Activated T-cell treated with anti-CD3 and anti-CD28 coated beads, Interleukin-2, amount 50 U/mL, for 24 hours (primary cell): ENCODE data around the gene HCN3.

Source experiments
- DNase-seq: peaks from one replicate; pipeline ENCODE4 v3.0.0-alpha.2; 2020
- H3K27ac Mint-ChIP-seq: 2 replicates; pipeline ENCODE4 v1.8.0; 2020; ENCODE audit warnings: mild to moderate bottlenecking, mixed read lengths
- H3K27me3 Mint-ChIP-seq: 2 replicates; pipeline ENCODE4 v1.8.0; 2020; ENCODE audit warnings: mixed read lengths
- H3K36me3 Mint-ChIP-seq: 2 replicates; pipeline ENCODE4 v1.8.0; 2020; ENCODE audit warnings: low read depth, mixed read lengths
- H3K4me1 Mint-ChIP-seq: 2 replicates; pipeline ENCODE4 v1.8.0; 2020; ENCODE audit warnings: low read depth, mixed read lengths
- H3K4me3 Mint-ChIP-seq: 2 replicates; pipeline ENCODE4 v1.8.0; 2020; ENCODE audit warnings: mild to moderate bottlenecking, moderate library complexity, mixed read lengths
- H3K9me3 Mint-ChIP-seq: 2 replicates; pipeline ENCODE4 v1.8.0; 2020; ENCODE audit warnings: mixed read lengths

Gene HCN3

DNA sequence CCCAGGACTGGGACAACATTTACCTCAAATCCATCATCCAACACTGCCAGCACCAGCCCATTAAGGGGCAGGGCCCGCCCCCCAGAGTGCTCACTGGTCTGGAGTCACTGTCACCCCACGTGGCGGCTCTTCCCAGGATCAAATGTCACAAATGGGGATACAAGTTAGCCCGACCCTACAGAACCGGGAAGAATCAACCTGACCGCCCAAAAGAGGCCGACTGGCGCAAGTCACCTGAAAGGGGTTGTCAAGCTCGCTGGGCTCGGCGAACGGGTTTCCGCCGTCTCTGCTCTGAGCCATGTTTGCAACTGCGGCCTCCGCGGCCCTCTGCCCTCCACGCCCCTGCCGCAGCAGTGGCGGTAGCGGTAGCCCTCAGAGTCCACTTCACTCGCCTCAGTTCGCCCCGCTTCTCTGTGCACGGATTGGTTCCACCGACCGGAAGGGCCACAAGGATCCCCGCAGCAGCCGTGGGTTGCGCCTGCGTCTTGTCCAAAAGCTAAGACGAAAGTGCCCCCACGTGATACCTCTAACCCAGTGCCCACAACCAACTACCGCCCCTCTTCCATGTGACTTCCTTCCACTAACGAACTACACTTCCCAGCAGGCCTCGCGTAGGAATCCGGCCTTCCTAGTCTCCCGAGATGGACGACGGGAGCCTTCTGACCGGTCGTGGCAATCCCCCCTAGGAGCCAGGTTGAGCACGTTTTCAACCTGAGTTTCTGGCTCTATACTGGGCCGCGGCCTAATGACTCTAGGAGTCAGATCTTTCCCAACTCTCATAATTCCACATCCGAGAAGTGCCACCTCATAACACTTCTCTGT is 15.2 kb upstream of the HCN3 start, which contains the start of gene SCAMP3:
TSS of gene SCAMP3 (minus strand) at position 509 of the 822 bp plus-strand sequence. CDS start at position 300, 209 bp downstream.
- Mint-ChIP-seq H3K27ac (peak within 1 kb of the TSS; percentile 98), H3K4me3 (peak within 1 kb of the TSS; percentile 98), H3K27me3 (no peaks in the 10 kb centered on the region), H3K4me1 (peaks cover 37% of the 10 kb centered on the region), H3K9me3 (no peaks in the 10 kb centered on the region), H3K36me3 (peaks cover 97% of the 10 kb centered on the region)
- DNase-seq = peak; percentile 87

GRCh38 chr1:155263067-155263466 is 14.2 kb upstream of the HCN3 start:
- Mint-ChIP-seq H3K27me3 (no peaks in the 10 kb centered on the region), H3K36me3 (peaks cover 98% of the 10 kb centered on the region), H3K27ac (peak overlapping the region; percentile 98), H3K4me3 (peak overlapping the region; percentile 98), H3K9me3 (no peaks in the 10 kb centered on the region), H3K4me1 (peaks cover 36% of the 10 kb centered on the region)
- no peak for DNase-seq

GRCh38 chr1:155266553-155266952 is 10.7 kb upstream of the HCN3 start:
- Mint-ChIP-seq H3K4me3 (no peak overlapping the region), H3K27me3 (no peaks in the 10 kb centered on the region), H3K9me3 (no peaks in the 10 kb centered on the region), H3K36me3 (peaks cover 96% of the 10 kb centered on the region), H3K4me1 (peaks cover 27% of the 10 kb centered on the region), H3K27ac (peak overlapping the region; percentile 2)
- no peak for DNase-seq

GRCh38 chr1:155267373-155267772 is 9.9 kb upstream of the HCN3 start:
- no peak for DNase-seq
- no peak overlapping the region for H3K27ac Mint-ChIP-seq
- peaks cover 28% of the 10 kb centered on the region for H3K4me1 Mint-ChIP-seq
- H3K9me3 Mint-ChIP-seq = no peaks in the 10 kb centered on the region
- H3K4me3 Mint-ChIP-seq = no peak overlapping the region
- no peaks in the 10 kb centered on the region for H3K27me3 Mint-ChIP-seq
- H3K36me3 Mint-ChIP-seq = peaks cover 96% of the 10 kb centered on the region

DNA sequence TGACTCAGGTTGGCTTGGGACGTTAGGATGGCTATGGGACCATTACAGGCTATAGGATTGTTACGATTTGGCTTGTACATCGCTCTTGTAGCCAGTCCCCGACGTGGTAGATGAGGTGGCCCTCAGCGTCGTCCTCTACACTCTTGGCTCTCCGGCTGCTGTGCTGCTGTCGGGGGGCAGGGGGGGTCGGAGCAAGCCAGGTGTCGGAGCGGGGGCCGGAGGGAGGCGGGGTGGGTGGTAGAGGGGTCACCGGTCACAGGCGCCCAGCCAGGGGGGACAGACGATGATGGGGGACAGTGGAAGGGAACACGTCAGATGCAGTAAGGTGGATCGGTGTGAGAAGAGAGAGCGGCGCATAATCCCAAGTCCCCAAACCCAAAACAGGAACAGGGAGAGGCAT is 8.6 kb upstream of the HCN3 start:
- Mint-ChIP-seq H3K4me3 (no peak overlapping the region), H3K36me3 (peaks cover 90% of the 10 kb centered on the region), H3K9me3 (no peaks in the 10 kb centered on the region), H3K27ac (no peak overlapping the region), H3K4me1 (peaks cover 24% of the 10 kb centered on the region), H3K27me3 (no peaks in the 10 kb centered on the region)
- DNase-seq = no peak

GRCh38 chr1:155269381-155269780 is 7.9 kb upstream of the HCN3 start:
- no peak for DNase-seq

DNA sequence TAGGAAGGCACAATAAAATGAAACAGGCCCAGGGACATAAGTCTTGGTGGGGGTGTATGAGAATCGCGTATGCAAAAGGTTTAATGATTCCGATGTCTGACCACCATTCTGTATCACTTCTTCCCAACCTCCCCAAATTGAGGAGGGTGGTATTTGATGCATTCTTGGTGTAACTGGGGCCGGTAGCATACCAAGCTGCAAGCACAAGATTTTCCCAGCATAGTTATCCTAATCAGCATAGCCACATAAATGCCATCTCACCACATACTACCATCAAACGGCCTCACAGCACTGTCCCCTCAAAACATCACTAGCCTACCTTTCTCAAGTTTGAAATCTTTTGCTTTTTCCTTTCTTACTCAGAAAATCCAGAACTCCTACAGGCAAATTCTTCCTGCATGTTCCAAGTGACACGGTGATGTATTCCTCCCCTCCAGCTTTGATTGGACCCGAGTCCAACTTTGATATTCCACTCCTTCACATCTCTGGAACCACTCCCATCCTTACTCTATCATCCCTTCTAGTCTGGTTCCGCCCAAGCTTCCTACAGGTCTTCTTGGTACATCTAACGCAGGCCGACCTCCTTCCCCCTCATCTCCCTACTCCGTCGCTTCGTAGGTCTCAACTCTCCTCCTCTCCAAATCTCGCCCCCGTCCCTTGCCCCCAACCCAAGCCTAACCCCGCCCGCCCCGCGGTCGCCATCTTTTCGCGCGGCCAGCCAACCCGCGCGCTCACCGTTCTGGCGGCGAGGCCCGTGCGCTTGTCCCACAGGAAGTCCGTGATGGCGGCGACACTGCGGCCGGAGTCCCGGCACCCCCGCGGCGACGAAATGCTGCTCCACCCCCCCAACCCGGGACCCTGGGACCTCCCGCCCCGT is 4.6 kb upstream of the HCN3 start:
- H3K27ac Mint-ChIP-seq = peak overlapping the region; percentile 94
- peak overlapping the region; percentile 90 for H3K4me3 Mint-ChIP-seq
- no peaks in the 10 kb centered on the region for H3K9me3 Mint-ChIP-seq
- H3K27me3 Mint-ChIP-seq = no peaks in the 10 kb centered on the region
- H3K36me3 Mint-ChIP-seq = peaks cover 50% of the 10 kb centered on the region
- DNase-seq = no peak
- peaks cover 43% of the 10 kb centered on the region for H3K4me1 Mint-ChIP-seq

More at GRCh38 chr1:155269381-155269780, 7.9 kb upstream of the HCN3 start:
- Mint-ChIP-seq H3K4me3 (no peak overlapping the region), H3K36me3 (peaks cover 82% of the 10 kb centered on the region), H3K4me1 (peaks cover 28% of the 10 kb centered on the region), H3K9me3 (no peaks in the 10 kb centered on the region), H3K27ac (peak overlapping the region; percentile 8), H3K27me3 (no peaks in the 10 kb centered on the region)

- Mint-ChIP-seq H3K27ac (peak within 1 kb of the TSS; percentile 94), H3K4me1 (peaks cover 47% of the 10 kb centered on the region), H3K4me3 (peak within 1 kb of the TSS; percentile 90), H3K27me3 (no peaks in the 10 kb centered on the region), H3K36me3 (peaks cover 42% of the 10 kb centered on the region), H3K9me3 (no peaks in the 10 kb centered on the region)
- DNase-seq = peak; percentile 97
These were observed 3.7 kb upstream of the HCN3 start, which contains the start of gene CLK2 for GRCh38 chr1:155273343-155274245. Gene CLK2 (minus strand): TSS chr1:155273504. CDS start chr1:155270977, 2,527 bp downstream.

- no peak overlapping the region for H3K27ac Mint-ChIP-seq
- H3K4me3 Mint-ChIP-seq = peak overlapping the region; percentile 78
- DNase-seq = peak; percentile 81
- H3K9me3 Mint-ChIP-seq = no peaks in the 10 kb centered on the region
- no peaks in the 10 kb centered on the region for H3K36me3 Mint-ChIP-seq
- no peaks in the 10 kb centered on the region for H3K27me3 Mint-ChIP-seq
- peaks cover 27% of the 10 kb centered on the region for H3K4me1 Mint-ChIP-seq
These were observed 832 bp downstream of the HCN3 start for GRCh38 chr1:155277902-155278688.

DNA sequence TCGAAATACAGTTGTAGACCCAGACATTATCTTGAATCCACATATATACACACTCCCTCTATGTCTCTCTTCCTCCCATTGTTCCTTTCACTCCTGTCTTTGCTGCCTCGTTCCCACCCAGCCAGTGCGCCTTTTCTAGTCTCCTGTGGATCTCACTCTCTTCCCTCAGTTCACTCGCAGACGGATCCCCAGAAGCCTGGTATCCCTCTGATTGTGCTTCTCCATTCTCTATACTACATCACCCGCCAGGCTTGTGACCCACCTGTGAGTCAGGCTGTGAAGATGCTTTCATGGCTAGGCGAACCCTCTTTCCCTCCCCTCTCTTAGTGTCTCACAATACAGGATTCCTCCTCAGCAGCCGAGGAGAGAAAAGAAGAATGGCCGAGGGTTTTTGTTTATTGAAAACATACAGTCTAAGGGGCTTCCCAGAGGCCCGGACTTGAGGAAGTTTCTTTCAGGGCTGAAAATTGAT is 1.5 kb downstream of the HCN3 start:
- Mint-ChIP-seq H3K27me3 (no peaks in the 10 kb centered on the region), H3K36me3 (no peaks in the 10 kb centered on the region), H3K4me3 (no peak overlapping the region), H3K4me1 (peaks cover 24% of the 10 kb centered on the region), H3K9me3 (no peaks in the 10 kb centered on the region), H3K27ac (no peak overlapping the region)
- no peak for DNase-seq

DNA sequence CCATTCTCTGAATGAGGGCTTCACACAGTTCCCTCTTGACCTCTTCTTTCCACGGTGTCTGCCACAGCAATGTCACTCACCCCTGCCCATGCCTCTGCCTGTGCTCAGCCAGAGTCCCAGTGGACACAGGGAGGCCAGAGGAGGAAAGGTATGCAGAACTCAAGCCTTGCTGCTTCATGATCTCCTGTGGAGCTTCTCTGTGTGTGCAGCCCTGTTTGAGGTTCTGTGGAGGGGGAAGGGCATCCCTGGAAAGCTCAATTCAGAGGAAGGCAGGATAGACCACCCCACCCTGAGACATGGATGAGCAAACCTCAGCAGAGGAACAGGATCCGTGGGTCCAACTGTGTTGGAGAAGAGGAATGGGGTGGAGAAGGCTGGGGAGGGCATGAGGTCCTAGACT is 2.0 kb downstream of the HCN3 start:
- Mint-ChIP-seq H3K27ac (no peak overlapping the region), H3K4me3 (no peak overlapping the region), H3K27me3 (no peaks in the 10 kb centered on the region), H3K36me3 (no peaks in the 10 kb centered on the region), H3K9me3 (no peaks in the 10 kb centered on the region), H3K4me1 (peaks cover 21% of the 10 kb centered on the region)
- no peak for DNase-seq

- Mint-ChIP-seq H3K9me3 (no peaks in the 10 kb centered on the region), H3K27me3 (no peaks in the 10 kb centered on the region), H3K4me1 (peaks cover 6% of the 10 kb centered on the region), H3K36me3 (peaks cover 2% of the 10 kb centered on the region), H3K4me3 (no peak overlapping the region), H3K27ac (no peak overlapping the region)
- no peak for DNase-seq
These were observed 5.3 kb downstream of the HCN3 start for GRCh38 chr1:155282488-155283091.

- Mint-ChIP-seq H3K4me3 (no peak overlapping the region), H3K27me3 (no peaks in the 10 kb centered on the region), H3K36me3 (peaks cover 3% of the 10 kb centered on the region), H3K9me3 (no peaks in the 10 kb centered on the region), H3K4me1 (no peaks in the 10 kb centered on the region), H3K27ac (no peak overlapping the region)
- no peak for DNase-seq
These were observed 7.2 kb downstream of the HCN3 start for GRCh38 chr1:155284476-155284875.
